Activated T-helper 17 cell treated with anti-CD3 and anti-CD28 coated beads, Interleukin-2, amount 50 U/mL, for 72 hours (primary cell): Measurements from ENCODE around the gene ARFGAP1. TPM values are rescaled to one million over a fixed set of nuclear protein-coding genes. Genes with fewer than 3 reads are reported as not detected.

Experiments used
- ATAC-seq: fragments of 150-1000 bp; cut with Tn5 transposase; replicated peaks from 2 replicates; pipeline ENCODE4 v1.10.0; 2021; ENCODE audit warnings: mild to moderate bottlenecking, moderate library complexity
- H3K27ac Mint-ChIP-seq: one replicate; pipeline ENCODE4 v1.8.0; 2022; ENCODE audit warnings: mixed read lengths
- H3K27me3 Mint-ChIP-seq: one replicate; pipeline ENCODE4 v1.8.0; 2022; ENCODE audit warnings: mixed read lengths
- H3K36me3 Mint-ChIP-seq: one replicate; pipeline ENCODE4 v1.8.0; 2022; ENCODE audit warnings: low read depth, mild to moderate bottlenecking, mixed read lengths
- H3K4me1 Mint-ChIP-seq: one replicate; pipeline ENCODE4 v1.8.0; 2022; ENCODE audit warnings: mixed read lengths
- H3K4me3 Mint-ChIP-seq: one replicate; pipeline ENCODE4 v1.8.0; 2022; ENCODE audit warnings: mild to moderate bottlenecking, mixed read lengths
- H3K9me3 Mint-ChIP-seq: one replicate; pipeline ENCODE4 v1.8.0; 2022; ENCODE audit warnings: mixed read lengths
- total RNA-seq, 2 donors: library from RNA; stranded (reverse); gene quantifications; one replicate each; pipeline ENCODE4 v1.2.3, GENCODE V29; 2022

Gene ARFGAP1
- total RNA-seq, 2 donors from 2014 or later, result 63.1 to 70.5 TPM

DNA sequence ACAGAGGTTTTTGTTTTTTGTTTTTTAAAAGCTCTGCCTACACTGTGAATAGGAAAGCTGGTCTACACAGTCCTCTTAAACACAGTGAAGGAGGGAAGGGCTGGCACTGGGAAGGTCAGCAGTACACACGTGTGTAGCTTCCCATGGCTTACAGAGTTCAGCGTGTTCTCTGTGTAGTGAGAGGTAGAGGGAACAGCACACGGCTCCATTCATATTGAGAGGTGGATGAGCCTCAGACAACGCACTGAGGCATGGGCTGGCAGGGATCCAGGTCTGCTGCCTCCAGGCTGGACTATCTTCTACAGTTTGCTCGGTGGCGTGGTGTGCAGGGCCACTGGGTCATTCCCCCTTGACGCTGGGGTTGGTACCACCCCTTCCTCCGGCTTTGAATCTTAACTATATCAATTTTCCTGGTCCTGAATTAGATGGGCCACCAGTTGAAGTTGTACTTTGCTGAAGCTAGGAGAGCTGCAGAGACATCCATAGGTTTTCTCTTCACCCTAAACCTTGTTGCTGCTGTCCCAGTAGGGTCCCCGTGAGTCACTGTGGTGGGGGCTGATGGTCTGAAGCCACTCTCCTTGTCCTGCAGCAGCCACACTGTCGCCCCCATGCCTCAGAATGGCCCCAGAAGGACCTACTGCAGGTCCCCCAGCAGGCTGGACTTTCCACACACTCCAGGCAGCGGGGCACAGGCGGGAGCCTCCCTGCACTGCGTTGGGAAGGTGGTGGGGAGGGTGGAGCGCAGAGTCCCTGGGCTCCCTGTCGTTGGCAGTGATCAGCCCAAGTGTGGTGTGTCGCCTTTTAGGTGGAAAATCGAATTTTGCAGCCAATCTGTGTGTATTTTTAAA, 2.0 kb downstream of the ARFGAP1 start:
- Mint-ChIP-seq H3K4me3 (peak overlapping the region; percentile 91), H3K27me3 (no peaks in the 10 kb centered on the region), H3K9me3 (no peaks in the 10 kb centered on the region), H3K4me1 (peaks cover 11% of the 10 kb centered on the region), H3K27ac (peak overlapping the region; percentile 54), H3K36me3 (peaks cover 37% of the 10 kb centered on the region)
- no peak for ATAC-seq

DNA sequence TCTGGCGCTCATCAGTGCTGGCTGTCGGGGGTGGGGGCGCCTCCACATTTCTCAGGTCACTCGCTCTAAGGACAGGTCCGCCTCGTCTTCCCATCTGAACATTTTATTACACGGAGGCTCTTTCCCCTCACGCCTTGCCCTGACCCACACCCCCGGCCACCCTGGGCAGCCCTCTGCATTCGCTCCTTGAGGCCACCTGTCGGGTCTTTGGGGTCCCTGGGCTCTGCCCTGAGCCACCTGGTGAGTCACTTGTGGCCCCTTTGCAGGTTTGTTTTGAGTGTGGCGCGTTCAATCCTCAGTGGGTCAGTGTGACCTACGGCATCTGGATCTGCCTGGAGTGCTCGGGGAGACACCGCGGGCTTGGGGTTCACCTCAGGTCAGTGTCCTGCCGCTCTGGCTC, 3.2 kb downstream of the ARFGAP1 start:
- Mint-ChIP-seq H3K4me3 (no peak overlapping the region), H3K27me3 (no peaks in the 10 kb centered on the region), H3K9me3 (no peaks in the 10 kb centered on the region), H3K4me1 (peaks cover 11% of the 10 kb centered on the region), H3K36me3 (peaks cover 49% of the 10 kb centered on the region), H3K27ac (no peak overlapping the region)
- no peak for ATAC-seq

DNA sequence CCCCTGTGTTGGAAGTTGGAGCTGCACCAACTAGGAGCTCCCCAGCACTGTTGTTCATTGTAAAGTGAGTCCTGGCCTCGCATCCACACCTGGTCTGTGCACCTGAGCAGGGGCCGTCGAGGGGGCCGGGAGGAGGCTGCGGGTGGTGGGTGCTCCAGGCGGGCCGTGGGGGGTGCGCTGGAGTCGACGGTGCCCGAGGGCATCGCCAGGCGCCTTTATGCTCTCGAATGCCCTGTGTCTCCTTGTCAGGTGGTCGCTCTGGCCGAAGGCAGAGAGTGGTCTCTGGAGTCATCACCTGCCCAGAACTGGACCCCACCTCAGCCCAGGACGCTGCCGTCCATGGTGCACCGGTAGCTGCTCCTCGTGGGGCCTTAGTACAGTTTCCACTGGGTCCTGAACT, 4.3 kb downstream of the ARFGAP1 start:
- H3K4me3 Mint-ChIP-seq, result no peak overlapping the region
- no peaks in the 10 kb centered on the region for H3K9me3 Mint-ChIP-seq
- no peak for ATAC-seq
- no peak overlapping the region for H3K27ac Mint-ChIP-seq
- H3K36me3 Mint-ChIP-seq, result peaks cover 50% of the 10 kb centered on the region
- no peaks in the 10 kb centered on the region for H3K27me3 Mint-ChIP-seq
- H3K4me1 Mint-ChIP-seq, result peaks cover 6% of the 10 kb centered on the region

DNA sequence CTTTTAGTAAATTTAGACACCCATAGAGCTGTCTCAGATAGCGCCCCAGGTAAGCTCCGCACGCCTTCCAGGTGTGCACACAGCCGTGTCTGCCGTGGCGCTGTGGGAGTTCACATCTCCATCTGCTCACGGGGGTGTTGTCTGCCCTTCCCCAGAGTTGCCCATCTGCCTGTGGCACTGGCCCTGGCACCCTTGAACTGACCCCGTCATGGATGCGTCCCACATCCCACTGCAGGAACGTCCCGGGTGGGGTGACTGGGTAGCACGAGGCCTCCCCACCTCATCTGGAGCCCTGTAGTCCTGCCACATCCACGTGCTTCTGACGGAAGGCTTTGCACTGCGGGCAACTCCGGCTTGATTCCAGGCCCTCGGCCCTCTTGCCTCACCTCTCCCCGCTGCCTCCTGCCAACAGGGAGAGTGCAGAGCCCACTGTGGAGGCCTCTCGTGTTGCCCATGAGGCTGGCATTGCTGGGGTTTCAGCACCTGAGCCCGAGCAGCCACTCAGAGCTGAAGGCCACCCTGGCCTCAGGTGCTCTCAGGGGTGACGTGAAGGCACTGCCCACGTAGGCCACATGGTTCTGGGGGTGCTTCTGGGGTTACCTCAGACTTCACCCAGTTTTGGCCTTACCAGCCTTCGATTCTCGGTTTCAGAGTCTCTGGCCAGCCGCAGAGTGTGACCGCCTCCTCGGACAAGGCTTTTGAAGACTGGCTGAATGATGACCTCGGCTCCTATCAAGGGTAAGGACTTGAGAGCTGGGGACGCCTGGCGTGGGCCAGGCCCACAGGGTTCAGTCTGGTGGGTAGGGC, 5.1 kb downstream of the ARFGAP1 start:
- Mint-ChIP-seq H3K4me3 (no peak overlapping the region), H3K27ac (no peak overlapping the region), H3K36me3 (peaks cover 50% of the 10 kb centered on the region), H3K27me3 (no peaks in the 10 kb centered on the region), H3K9me3 (no peaks in the 10 kb centered on the region), H3K4me1 (peaks cover 6% of the 10 kb centered on the region)
- ATAC-seq, result no peak

DNA sequence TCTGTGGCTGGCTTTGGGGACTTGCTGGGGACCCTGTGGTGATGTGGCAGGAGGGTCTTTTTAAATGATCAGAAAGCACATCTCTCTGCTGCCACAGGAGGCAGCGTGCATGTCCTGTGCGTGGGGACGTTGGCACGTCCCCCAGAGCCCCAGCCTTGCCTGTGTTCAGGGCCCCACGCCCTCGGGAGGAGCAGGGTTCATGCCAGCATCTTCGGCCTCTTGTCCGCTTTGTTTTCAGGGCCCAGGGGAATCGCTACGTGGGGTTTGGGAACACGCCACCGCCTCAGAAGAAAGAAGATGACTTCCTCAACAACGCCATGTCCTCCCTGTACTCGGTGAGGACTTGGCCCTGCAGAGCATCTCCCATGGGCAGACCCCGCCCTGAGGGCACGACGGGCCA, 6.0 kb downstream of the ARFGAP1 start:
- H3K27ac Mint-ChIP-seq, result no peak overlapping the region
- H3K9me3 Mint-ChIP-seq, result no peaks in the 10 kb centered on the region
- H3K36me3 Mint-ChIP-seq, result peaks cover 50% of the 10 kb centered on the region
- H3K27me3 Mint-ChIP-seq, result no peaks in the 10 kb centered on the region
- H3K4me1 Mint-ChIP-seq, result peaks cover 3% of the 10 kb centered on the region
- no peak overlapping the region for H3K4me3 Mint-ChIP-seq
- no peak for ATAC-seq

DNA sequence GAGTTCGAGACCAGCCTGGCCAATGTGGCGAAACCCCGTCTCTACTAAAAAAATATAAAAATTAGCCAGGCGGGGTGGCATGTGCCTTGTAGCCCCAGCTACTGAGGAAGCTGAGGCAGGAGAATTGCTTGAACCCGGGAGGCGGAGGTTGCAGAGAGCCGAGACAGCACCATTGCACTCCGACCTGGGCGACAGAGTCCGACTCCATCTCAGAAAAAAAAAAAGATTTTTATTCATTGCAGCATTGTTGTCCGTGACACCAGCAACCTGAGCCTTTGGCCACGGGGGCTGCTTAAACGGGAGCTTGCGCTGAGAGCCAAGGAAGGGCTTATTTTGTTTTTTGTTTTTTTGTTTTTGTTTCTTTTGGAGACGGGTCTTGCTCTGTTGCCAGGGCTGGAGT, 7.3 kb downstream of the ARFGAP1 start:
- Mint-ChIP-seq H3K27me3 (no peaks in the 10 kb centered on the region), H3K36me3 (peaks cover 50% of the 10 kb centered on the region), H3K4me1 (no peaks in the 10 kb centered on the region), H3K27ac (no peak overlapping the region), H3K9me3 (no peaks in the 10 kb centered on the region), H3K4me3 (no peak overlapping the region)
- no peak for ATAC-seq

DNA sequence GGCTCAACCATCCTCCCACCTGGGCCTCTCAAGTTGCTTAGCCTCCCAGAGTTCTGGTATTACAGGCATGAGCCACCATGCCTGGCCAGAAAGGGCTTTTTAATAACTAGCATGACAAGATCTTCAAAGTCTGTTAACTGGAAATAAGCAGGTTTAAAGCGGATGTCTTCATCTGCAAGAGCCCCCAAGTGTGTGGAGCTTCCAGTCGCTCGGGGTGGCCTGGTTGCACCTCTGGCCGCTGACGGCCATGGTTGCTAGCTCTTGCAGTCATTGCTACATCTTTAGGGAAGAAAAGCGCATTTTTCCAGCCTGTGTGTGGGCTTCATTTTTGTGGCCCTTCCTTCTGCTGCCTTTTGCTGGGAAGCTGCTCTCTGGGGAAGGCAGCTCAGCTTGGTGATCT, 7.8 kb downstream of the ARFGAP1 start:
- no peaks in the 10 kb centered on the region for H3K27me3 Mint-ChIP-seq
- no peak overlapping the region for H3K4me3 Mint-ChIP-seq
- H3K27ac Mint-ChIP-seq, result no peak overlapping the region
- no peaks in the 10 kb centered on the region for H3K9me3 Mint-ChIP-seq
- ATAC-seq, result no peak
- no peaks in the 10 kb centered on the region for H3K4me1 Mint-ChIP-seq
- peaks cover 51% of the 10 kb centered on the region for H3K36me3 Mint-ChIP-seq

DNA sequence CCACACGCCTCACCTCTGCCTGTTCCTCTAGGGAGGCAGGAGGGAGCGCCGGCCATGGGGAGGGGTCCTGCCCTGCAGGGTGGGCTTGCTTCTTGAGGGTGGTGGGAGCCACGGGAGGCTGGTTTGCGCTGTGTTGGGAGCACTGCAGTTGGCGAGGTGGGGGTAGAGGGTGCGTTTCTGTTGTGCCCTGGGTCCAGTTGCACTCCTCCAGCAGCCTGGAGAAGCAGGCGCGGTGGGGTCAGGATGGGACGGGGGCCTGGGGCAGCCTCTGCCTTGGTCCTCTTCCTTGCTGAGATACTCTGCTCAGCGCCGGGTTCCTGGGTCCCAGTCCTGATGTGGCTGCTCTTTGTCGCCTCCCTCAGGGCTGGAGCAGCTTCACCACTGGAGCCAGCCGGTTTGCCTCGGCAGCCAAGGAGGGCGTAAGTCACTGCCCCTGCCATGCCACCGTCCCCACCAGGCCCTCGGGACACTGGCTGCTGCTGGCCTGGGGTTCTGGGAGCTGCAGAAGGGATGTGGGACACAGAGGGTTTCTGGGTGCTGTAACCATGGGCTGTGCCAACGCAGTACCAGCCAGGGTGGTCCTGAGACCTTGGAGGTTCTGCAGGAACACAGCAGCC, 8.4 kb downstream of the ARFGAP1 start:
- Mint-ChIP-seq H3K4me1 (no peaks in the 10 kb centered on the region), H3K27ac (no peak overlapping the region), H3K9me3 (no peaks in the 10 kb centered on the region), H3K4me3 (no peak overlapping the region), H3K27me3 (no peaks in the 10 kb centered on the region), H3K36me3 (peaks cover 57% of the 10 kb centered on the region)
- no peak for ATAC-seq

DNA sequence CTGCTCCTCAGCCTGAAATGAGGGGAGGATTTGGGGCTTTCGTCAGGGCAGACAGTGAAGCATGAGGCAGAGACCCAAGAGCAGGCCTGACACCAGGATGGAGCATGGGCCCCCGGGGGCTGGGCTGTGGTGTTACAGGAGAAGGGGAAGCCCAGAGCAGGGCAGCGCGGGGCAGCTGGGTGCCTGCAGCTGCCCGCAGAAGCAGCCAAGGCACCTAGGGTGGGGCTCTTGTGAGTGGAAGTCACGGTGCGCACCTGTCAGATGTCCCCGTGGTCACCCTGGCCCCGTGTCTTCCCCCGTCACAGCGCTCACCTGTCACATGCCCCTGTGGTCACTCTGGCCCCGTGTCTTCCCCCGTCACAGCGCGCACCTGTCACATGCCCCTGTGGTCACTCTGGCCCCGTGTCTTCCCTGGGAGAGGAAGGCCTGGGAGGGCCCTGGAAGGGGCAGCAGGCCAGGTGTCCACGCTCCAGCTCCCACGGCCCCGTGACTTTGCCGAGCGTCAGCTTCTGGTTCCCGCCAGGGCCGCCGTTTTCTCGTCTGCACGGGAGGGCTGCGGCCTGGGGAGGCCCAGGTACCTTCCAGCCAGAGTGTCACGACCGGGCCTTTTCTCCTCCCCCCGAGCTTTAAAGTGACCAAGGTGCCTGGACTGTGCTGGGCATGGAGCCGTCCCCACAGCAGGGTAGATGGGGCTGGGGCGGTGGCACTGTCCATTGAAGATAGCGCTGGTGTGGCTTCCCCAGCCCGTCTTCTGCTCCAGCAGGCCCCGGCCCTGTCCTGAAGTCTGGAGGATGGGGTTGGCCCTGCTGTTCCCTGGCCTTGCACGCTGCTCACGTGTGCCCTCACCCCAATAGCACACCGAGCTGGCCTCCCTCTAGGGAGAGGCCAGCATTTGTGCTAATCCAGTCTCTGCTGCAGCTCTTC, 9.4 kb downstream of the ARFGAP1 start:
- ATAC-seq, result no peak
- Mint-ChIP-seq H3K9me3 (no peaks in the 10 kb centered on the region), H3K4me3 (no peak overlapping the region), H3K27me3 (no peaks in the 10 kb centered on the region), H3K4me1 (no peaks in the 10 kb centered on the region), H3K27ac (no peak overlapping the region), H3K36me3 (peaks cover 48% of the 10 kb centered on the region)

DNA sequence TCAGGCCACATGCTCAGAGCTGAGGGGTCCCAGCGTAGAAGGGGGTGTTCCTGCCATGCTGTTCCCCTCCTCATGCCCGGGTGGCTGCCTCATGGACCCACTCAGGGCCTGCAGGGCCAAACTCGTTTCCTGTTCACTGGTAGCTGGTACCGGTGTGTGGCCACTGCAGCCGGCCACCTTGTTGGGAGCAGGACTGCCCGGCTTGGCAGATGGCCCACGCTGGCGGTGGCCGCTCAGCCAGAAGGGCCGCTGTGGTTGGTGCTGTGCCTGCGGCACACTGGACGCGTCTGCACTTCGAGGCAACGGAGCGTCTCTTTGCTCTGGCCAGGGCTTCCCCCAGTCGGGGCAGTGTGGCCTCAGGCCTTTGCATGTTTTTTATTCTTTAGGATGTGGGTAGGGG, 10.3 kb downstream of the ARFGAP1 start:
- no peak for ATAC-seq
- H3K4me1 Mint-ChIP-seq, result no peaks in the 10 kb centered on the region
- no peak overlapping the region for H3K27ac Mint-ChIP-seq
- no peaks in the 10 kb centered on the region for H3K27me3 Mint-ChIP-seq
- no peak overlapping the region for H3K4me3 Mint-ChIP-seq
- no peaks in the 10 kb centered on the region for H3K9me3 Mint-ChIP-seq
- peaks cover 39% of the 10 kb centered on the region for H3K36me3 Mint-ChIP-seq

DNA sequence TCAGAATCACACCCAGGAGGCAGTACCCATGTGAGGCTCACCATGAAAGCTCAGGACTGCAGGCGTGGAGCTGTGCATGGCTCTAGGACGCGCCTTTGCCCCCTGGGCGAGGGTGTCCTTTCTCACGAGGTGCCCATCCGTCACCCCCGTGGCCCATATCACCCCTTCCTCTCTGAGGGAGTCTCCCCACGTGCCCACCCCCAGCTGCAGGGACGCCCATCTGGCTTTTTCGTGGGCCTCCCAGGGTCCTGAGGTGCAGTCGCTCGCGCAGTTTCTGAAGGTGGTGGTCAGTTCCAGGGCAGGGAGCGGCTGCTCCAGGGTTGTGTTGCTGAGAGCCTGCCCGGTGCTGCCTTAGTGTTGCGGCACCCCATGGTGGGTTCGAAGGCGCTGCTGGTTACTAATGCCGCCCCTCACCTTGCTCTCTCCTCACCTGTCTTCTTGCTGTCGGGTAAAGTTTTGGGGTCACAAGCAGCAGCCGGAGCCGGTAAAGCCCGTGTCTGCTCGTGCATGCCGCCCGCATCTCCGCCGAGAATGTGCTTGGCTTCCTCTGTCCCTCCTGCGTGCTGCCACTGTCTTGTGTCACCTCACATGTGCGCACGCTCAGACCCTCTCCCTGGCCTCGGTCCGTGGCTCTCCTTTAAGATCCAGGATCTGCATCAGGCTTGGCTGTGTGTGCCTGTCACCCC, 10.9 kb downstream of the ARFGAP1 start:
- Mint-ChIP-seq H3K36me3 (peaks cover 38% of the 10 kb centered on the region), H3K9me3 (no peaks in the 10 kb centered on the region), H3K4me1 (no peaks in the 10 kb centered on the region), H3K27ac (peak overlapping the region; percentile 77), H3K27me3 (no peaks in the 10 kb centered on the region), H3K4me3 (peak overlapping the region; percentile 68)
- peak; percentile 30 for ATAC-seq

DNA sequence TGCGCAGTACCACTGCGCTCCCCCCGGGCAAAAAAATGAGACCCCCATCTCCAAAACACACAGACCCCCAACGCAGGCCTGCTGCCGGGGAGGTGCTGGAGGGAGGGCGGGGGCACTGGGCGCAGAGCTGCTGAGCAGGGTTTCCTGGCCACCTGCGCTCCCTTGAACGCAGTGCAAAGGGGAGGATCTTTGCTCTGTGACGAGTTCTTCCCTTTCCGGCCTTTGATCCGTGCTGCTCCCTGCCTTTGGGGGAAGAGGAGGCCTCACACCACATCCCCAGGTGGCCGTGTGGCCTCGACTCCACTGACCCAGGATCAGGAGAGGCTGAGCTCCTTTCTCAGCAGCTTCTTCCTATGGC, 11.4 kb downstream of the ARFGAP1 start:
- no peaks in the 10 kb centered on the region for H3K4me1 Mint-ChIP-seq
- peak; percentile 76 for ATAC-seq
- no peaks in the 10 kb centered on the region for H3K27me3 Mint-ChIP-seq
- H3K27ac Mint-ChIP-seq, result peak overlapping the region; percentile 77
- peaks cover 38% of the 10 kb centered on the region for H3K36me3 Mint-ChIP-seq
- peak overlapping the region; percentile 68 for H3K4me3 Mint-ChIP-seq
- no peaks in the 10 kb centered on the region for H3K9me3 Mint-ChIP-seq

DNA sequence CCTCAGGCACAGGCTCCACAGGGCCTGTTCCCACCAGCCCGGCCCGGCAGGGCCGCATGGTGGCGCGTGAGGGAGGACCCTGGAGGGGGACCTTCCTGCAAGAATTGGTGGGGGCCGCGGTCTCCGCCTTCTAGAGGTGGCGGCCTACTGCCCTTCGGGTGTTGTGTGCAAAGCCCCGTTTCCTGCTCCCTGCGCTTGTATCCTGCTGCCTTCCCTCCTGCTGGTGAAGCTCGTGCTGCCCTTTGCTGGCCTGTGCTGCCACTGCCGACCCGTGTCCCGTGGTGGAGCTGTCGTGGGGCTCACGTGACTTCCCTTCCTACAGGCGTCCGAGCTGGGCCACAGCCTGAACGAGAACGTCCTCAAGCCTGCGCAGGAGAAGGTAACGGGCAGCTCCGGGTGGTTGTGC, 11.9 kb downstream of the ARFGAP1 start:
- Mint-ChIP-seq H3K4me3 (peak overlapping the region; percentile 68), H3K27ac (no peak overlapping the region), H3K9me3 (no peaks in the 10 kb centered on the region), H3K27me3 (no peaks in the 10 kb centered on the region), H3K36me3 (peaks cover 33% of the 10 kb centered on the region), H3K4me1 (no peaks in the 10 kb centered on the region)
- peak; percentile 38 for ATAC-seq
